ENCODE data around the gene MYL2. TPM values are rescaled to one million over a fixed set of nuclear protein-coding genes. Genes with fewer than 3 reads are reported as not detected.

MYL2 gene
- total and polyA plus RNA-seq, 2 donors (not counting 1 experiment from before 2014, with no cell fraction given) = 0.18 to 0.39 TPM

GRCh38 chr12:110865521-110865920 lies 54.9 kb downstream of the MYL2 start:
- H3K9me3 ChIP-seq (ENCODE audit: control extremely low read depth in 1 of 3, control insufficient read depth in 2 of 3, insufficient read depth in 1 of 3, low read length in 2 of 3) = no peaks in the 10 kb centered on the region
- no peak for TF ChIP-seq EZH2 (IDR thresholded peaks at IDR 0.05; ENCODE audit: borderline replicate concordance, insufficient read depth, low read depth, low read length, poor library complexity, severe bottlenecking)
- TF ChIP-seq, protein P1, sequence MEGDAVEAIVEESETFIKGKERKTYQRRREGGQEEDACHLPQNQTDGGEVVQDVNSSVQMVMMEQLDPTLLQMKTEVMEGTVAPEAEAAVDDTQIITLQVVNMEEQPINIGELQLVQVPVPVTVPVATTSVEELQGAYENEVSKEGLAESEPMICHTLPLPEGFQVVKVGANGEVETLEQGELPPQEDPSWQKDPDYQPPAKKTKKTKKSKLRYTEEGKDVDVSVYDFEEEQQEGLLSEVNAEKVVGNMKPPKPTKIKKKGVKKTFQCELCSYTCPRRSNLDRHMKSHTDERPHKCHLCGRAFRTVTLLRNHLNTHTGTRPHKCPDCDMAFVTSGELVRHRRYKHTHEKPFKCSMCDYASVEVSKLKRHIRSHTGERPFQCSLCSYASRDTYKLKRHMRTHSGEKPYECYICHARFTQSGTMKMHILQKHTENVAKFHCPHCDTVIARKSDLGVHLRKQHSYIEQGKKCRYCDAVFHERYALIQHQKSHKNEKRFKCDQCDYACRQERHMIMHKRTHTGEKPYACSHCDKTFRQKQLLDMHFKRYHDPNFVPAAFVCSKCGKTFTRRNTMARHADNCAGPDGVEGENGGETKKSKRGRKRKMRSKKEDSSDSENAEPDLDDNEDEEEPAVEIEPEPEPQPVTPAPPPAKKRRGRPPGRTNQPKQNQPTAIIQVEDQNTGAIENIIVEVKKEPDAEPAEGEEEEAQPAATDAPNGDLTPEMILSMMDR (IDR thresholded peaks at IDR 0.05) = no peak
- Mint-ChIP-seq H3K27me3 (no peaks in the 10 kb centered on the region), H3K9me3 (ENCODE audit: insufficient read depth) (no peaks in the 10 kb centered on the region), H3K27ac (no peak overlapping the region), H3K4me3 (no peak overlapping the region), H3K4me1 (peaks cover 8% of the 10 kb centered on the region)
- DNase-seq (no peak), ATAC-seq (ENCODE audit: low read depth) (no peak)
- CTCF ChIA-PET = no interaction called here
- H3K79me2 ChIP-seq (ENCODE audit: control insufficient read depth, insufficient read depth, low read length) = no peaks in the 10 kb centered on the region
- H3K9ac ChIP-seq (ENCODE audit: low read length) = no peak overlapping the region
- no peak overlapping the region for H3K4me3 ChIP-seq (ENCODE audit: control extremely low read depth in 1 of 5, extremely low read depth in 1 of 5, insufficient read depth in 1 of 5, low read depth in 2 of 5, low read length in 4 of 5)
- no peaks in the 10 kb centered on the region for H3K4me1 ChIP-seq (ENCODE audit: control insufficient read depth in 2 of 2, insufficient read depth in 2 of 2, low read length in 2 of 2)
- WGBS (ENCODE audit: insufficient coverage) = no CpG with 5 or more reads among the region's 6 CpGs
- no peaks in the 10 kb centered on the region for H4K20me1 ChIP-seq (ENCODE audit: control insufficient read depth, insufficient read depth, low read length, poor library complexity, severe bottlenecking)
- intact Hi-C loops (cut with micrococcal nuclease) = no loop called here
- H3K36me3 ChIP-seq (replicated peaks in 1 of 2; ENCODE audit: control extremely low read depth in 1 of 2, control insufficient read depth in 1 of 2, extremely low read depth in 1 of 2, insufficient read depth in 2 of 2, low read length in 1 of 2) = no peaks in the 10 kb centered on the region
- POLR2A ChIA-PET = no interaction called here
- H2AFZ ChIP-seq (ENCODE audit: insufficient read depth, low read depth, low read length, poor library complexity, severe bottlenecking) = no peak overlapping the region
- no peak overlapping the region for H3K4me2 ChIP-seq (replicated peaks; ENCODE audit: low read depth, low read length, poor library complexity, severe bottlenecking)
- no peaks in the 10 kb centered on the region for H3K27me3 ChIP-seq (replicated peaks in 1 of 4; ENCODE audit: control extremely low read depth in 1 of 4, control insufficient read depth in 3 of 4, insufficient read depth in 4 of 4, low read length in 3 of 4)
- no peak overlapping the region for H3K27ac ChIP-seq (ENCODE audit: low read length in 2 of 2)

DNA sequence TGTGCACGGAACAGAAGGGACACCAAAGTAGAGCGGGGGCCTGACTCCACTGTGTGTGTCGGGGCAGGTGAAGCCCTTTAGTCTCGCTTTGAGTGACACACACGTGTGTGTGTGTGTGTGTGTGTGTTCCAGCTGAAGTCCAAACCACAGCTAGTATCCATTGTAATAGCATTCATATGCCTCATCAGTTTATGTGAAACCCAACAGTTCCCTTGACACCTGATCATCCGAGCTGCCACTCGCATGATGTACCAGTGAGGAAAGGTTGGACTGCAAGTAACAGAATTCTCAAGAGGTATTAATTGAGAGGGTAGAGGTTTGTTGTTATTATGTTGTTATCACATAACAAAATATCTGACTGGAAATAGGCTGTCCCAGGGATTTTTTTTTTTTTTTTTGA lies 57.2 kb downstream of the MYL2 start:
- no peak overlapping the region for H2AFZ ChIP-seq (ENCODE audit: insufficient read depth, low read depth, low read length, poor library complexity, severe bottlenecking)
- H3K4me3 ChIP-seq (ENCODE audit: control extremely low read depth in 1 of 5, extremely low read depth in 1 of 5, insufficient read depth in 1 of 5, low read depth in 2 of 5, low read length in 4 of 5) = no peak overlapping the region
- no peak overlapping the region for H3K9ac ChIP-seq (ENCODE audit: low read length)
- 100% methylated on average over 2 of the region's 7 CpGs for WGBS (ENCODE audit: insufficient coverage)
- Mint-ChIP-seq H3K27me3 (no peaks in the 10 kb centered on the region), H3K27ac (no peak overlapping the region), H3K9me3 (ENCODE audit: insufficient read depth) (no peaks in the 10 kb centered on the region), H3K4me1 (peaks cover 8% of the 10 kb centered on the region), H3K4me3 (no peak overlapping the region)
- no peak overlapping the region for H3K4me2 ChIP-seq (replicated peaks; ENCODE audit: low read depth, low read length, poor library complexity, severe bottlenecking)
- TF ChIP-seq, protein P1 (IDR thresholded peaks at IDR 0.05) = no peak
- TF ChIP-seq EZH2 (IDR thresholded peaks at IDR 0.05; ENCODE audit: borderline replicate concordance, insufficient read depth, low read depth, low read length, poor library complexity, severe bottlenecking) = no peak
- no peaks in the 10 kb centered on the region for H4K20me1 ChIP-seq (ENCODE audit: control insufficient read depth, insufficient read depth, low read length, poor library complexity, severe bottlenecking)
- no peaks in the 10 kb centered on the region for H3K36me3 ChIP-seq (replicated peaks in 1 of 2; ENCODE audit: control extremely low read depth in 1 of 2, control insufficient read depth in 1 of 2, extremely low read depth in 1 of 2, insufficient read depth in 2 of 2, low read length in 1 of 2)
- intact Hi-C loops (cut with micrococcal nuclease) = no loop called here
- ATAC-seq (ENCODE audit: low read depth) (no peak), DNase-seq (no peak)
- H3K27me3 ChIP-seq (replicated peaks in 1 of 4; ENCODE audit: control extremely low read depth in 1 of 4, control insufficient read depth in 3 of 4, insufficient read depth in 4 of 4, low read length in 3 of 4) = no peaks in the 10 kb centered on the region
- ChIA-PET POLR2A (no interaction called here), CTCF (interaction anchor here (0.5 to 0.7 kb wide), 4 partner anchors 178 to 612 kb away, joined by 3 read pairs; no protein-coding TSS in a partner anchor)
- no peak overlapping the region for H3K27ac ChIP-seq (ENCODE audit: low read length in 2 of 2)
- H3K79me2 ChIP-seq (ENCODE audit: control insufficient read depth, insufficient read depth, low read length) = no peaks in the 10 kb centered on the region
- no peaks in the 10 kb centered on the region for H3K9me3 ChIP-seq (ENCODE audit: control extremely low read depth in 1 of 3, control insufficient read depth in 2 of 3, insufficient read depth in 1 of 3, low read length in 2 of 3)
- H3K4me1 ChIP-seq (ENCODE audit: control insufficient read depth in 2 of 2, insufficient read depth in 2 of 2, low read length in 2 of 2) = no peaks in the 10 kb centered on the region

All from B cell (primary cell).